A673 (cell line): ENCODE measurements around the gene SLC22A17. TPM values are rescaled to one million over a fixed set of nuclear protein-coding genes. Genes with fewer than 3 reads are reported as not detected.

ENCODE experiments used
- BruUV-seq: library from RNA; stranded (reverse); fragments of 400-500 nt; replicated peaks from 2 replicates; lab custom pipeline; 2021; lab: Mats Ljungman, UMichigan
- CTCF ChIA-PET: fragments of 300-600 bp; sonication (Branson Sonifier 250); formaldehyde crosslinking; loops from one replicate; lab custom pipeline; 2022; ENCODE audit warnings: antibody characterized with exemption; lab: Charles Lee
- POLR2A ChIA-PET: fragments of 300-600 bp; sonication (Branson Sonifier 250); formaldehyde crosslinking; loops from one replicate; lab custom pipeline; 2022; ENCODE audit warnings: antibody characterized with exemption; ENCODE audit not compliant: low non-redundant PET; lab: Charles Lee
- DNase-seq: peaks from one replicate; pipeline ENCODE4 v3.0.0-alpha.2; 2015; ENCODE audit warnings: low spot score
- H3K27ac ChIP-seq: fragments of 200-600 bp; sonication (generic); 2 replicates; pipeline ENCODE4 v1.5.1; 2016; ENCODE audit warnings: mixed run types, low read depth, mild to moderate bottlenecking, mixed read lengths, antibody characterized with exemption, low read length; ENCODE audit not compliant: poor library complexity, severe bottlenecking
- H3K27me3 ChIP-seq: fragments of 200-600 bp; sonication (generic); replicated peaks from 2 replicates; pipeline ENCODE4 v1.6.1; 2017; ENCODE audit warnings: mixed run types, low read depth, mild to moderate bottlenecking, mixed read lengths, antibody characterized with exemption, low read length; ENCODE audit not compliant: insufficient read depth, poor library complexity
- H3K36me3 ChIP-seq: fragments of 200-600 bp; sonication (generic); 2 replicates; pipeline ENCODE4 v1.6.1; 2016; ENCODE audit warnings: mixed run types, mild to moderate bottlenecking, mixed read lengths, antibody characterized with exemption, low read length; ENCODE audit not compliant: insufficient read depth, poor library complexity, severe bottlenecking
- H3K4me1 ChIP-seq: fragments of 200-600 bp; sonication (generic); 2 replicates; pipeline ENCODE4 v1.6.1; 2017; ENCODE audit warnings: mixed run types, mild to moderate bottlenecking, mixed read lengths, antibody characterized with exemption, low read length; ENCODE audit not compliant: insufficient read depth, poor library complexity, severe bottlenecking
- H3K4me3 ChIP-seq: fragments of 200-600 bp; sonication (generic); 2 replicates; pipeline ENCODE4 v1.5.1; 2016; ENCODE audit warnings: low read depth, mixed run types, mild to moderate bottlenecking, mixed read lengths, low read length; ENCODE audit not compliant: poor library complexity, severe bottlenecking
- H3K9me3 ChIP-seq: fragments of 200-600 bp; sonication (generic); 2 replicates; pipeline ENCODE4 v1.6.1; 2016; ENCODE audit warnings: mixed run types, low read depth, mild to moderate bottlenecking, mixed read lengths, antibody characterized with exemption, low read length; ENCODE audit not compliant: poor library complexity, severe bottlenecking
- EZH2 ChIP-seq: fragments of 200-600 bp; sonication (generic); IDR thresholded peaks from 2 replicates; pipeline ENCODE4 v1.6.1; 2017; ENCODE audit warnings: borderline replicate concordance, low read depth, mild to moderate bottlenecking, mixed read lengths, antibody characterized with exemption, low read length; ENCODE audit not compliant: poor library complexity, severe bottlenecking
- intact Hi-C: fragments of 100-400 bp; cut with micrococcal nuclease; formaldehyde crosslinking; loops from one replicate; pipeline ENCODE4 v1.10.0; 2022; ENCODE audit not compliant: unreplicated experiment
- total RNA-seq: library from RNA; stranded (reverse); gene quantifications from 2 replicates; pipeline ENCODE4 v1.2.3, GENCODE V29; 2021
- TF ChIP-seq, protein P1 (sequence below): fragments of 300-800, 200-600 bp; sonication (generic); conservative IDR thresholded peaks from 2 replicates; pipeline ENCODE4 v1.5.1; 2017; ENCODE audit warnings: low read depth, mild to moderate bottlenecking, antibody characterized with exemption, low read length, moderate library complexity, mixed read lengths

The SLC22A17 gene
- total RNA-seq, 1 experiment from 2014 or later: 23.0 TPM

DNA sequence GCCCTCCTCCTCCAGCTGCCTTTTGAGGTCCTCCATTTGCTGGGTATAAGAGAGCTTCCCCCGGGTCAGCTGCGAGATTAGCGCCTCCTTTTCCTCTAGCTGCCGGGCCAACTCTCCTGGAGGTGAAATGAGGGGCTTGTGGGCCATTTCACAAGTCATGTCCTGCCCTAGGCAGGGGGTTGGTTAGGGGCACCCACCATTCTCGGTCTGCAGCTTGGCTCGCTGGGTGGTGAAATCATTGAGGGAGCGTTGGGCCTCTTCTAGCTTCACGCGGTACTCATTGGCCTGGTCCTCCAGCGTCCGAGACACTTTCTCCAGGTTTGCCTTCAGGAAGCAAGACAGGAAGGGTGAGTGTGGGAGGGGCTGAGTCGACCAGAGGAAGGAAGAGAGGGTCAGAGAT is 36.7 kb upstream of the SLC22A17 start:
- TF ChIP-seq, protein P1, sequence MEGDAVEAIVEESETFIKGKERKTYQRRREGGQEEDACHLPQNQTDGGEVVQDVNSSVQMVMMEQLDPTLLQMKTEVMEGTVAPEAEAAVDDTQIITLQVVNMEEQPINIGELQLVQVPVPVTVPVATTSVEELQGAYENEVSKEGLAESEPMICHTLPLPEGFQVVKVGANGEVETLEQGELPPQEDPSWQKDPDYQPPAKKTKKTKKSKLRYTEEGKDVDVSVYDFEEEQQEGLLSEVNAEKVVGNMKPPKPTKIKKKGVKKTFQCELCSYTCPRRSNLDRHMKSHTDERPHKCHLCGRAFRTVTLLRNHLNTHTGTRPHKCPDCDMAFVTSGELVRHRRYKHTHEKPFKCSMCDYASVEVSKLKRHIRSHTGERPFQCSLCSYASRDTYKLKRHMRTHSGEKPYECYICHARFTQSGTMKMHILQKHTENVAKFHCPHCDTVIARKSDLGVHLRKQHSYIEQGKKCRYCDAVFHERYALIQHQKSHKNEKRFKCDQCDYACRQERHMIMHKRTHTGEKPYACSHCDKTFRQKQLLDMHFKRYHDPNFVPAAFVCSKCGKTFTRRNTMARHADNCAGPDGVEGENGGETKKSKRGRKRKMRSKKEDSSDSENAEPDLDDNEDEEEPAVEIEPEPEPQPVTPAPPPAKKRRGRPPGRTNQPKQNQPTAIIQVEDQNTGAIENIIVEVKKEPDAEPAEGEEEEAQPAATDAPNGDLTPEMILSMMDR: no peak
- TF ChIP-seq EZH2: no peak
- Histone ChIP-seq H3K36me3 (no peaks in the 10 kb centered on the region), H3K27me3 (peaks cover 9% of the 10 kb centered on the region), H3K9me3 (no peaks in the 10 kb centered on the region), H3K27ac (no peak overlapping the region), H3K4me1 (no peaks in the 10 kb centered on the region), H3K4me3 (no peak overlapping the region)
- DNase-seq: no peak
- CTCF ChIA-PET: no interaction called here
- POLR2A ChIA-PET: no interaction called here
- intact Hi-C loops: no loop called here
- no TSS peak for BruUV-seq

DNA sequence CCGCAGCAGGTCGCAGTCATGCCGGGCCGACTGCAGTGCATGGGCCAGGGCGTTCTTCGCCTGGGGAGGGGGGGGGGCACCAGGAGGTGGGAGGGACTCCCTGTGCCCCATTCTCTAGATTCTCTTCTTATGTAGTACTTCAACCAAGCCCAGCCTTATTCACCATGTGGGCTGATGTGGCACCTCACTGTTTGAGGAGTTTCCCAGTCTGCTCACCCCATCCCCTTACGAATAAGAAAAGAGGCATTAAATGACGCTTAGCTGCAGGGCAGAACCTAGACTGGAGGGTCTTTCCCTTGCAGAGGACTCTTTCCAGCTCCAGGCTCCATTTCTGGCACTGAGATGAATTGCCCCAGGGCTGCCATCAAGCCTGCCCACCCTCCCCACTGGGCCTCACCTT is 36.3 kb upstream of the SLC22A17 start:
- CTCF ChIA-PET: interaction anchor here (0.9 kb wide), 1 partner anchor 9 kb away, joined by 3 read pairs; no protein-coding TSS in a partner anchor
- DNase-seq: no peak
- Histone ChIP-seq H3K4me3 (no peak overlapping the region), H3K9me3 (no peaks in the 10 kb centered on the region), H3K27ac (no peak overlapping the region), H3K27me3 (peaks cover 9% of the 10 kb centered on the region), H3K36me3 (no peaks in the 10 kb centered on the region), H3K4me1 (no peaks in the 10 kb centered on the region)
- POLR2A ChIA-PET: no interaction called here
- TF ChIP-seq EZH2: no peak
- TF ChIP-seq, protein P1: no peak
- intact Hi-C loops: no loop called here
- no TSS peak for BruUV-seq

DNA sequence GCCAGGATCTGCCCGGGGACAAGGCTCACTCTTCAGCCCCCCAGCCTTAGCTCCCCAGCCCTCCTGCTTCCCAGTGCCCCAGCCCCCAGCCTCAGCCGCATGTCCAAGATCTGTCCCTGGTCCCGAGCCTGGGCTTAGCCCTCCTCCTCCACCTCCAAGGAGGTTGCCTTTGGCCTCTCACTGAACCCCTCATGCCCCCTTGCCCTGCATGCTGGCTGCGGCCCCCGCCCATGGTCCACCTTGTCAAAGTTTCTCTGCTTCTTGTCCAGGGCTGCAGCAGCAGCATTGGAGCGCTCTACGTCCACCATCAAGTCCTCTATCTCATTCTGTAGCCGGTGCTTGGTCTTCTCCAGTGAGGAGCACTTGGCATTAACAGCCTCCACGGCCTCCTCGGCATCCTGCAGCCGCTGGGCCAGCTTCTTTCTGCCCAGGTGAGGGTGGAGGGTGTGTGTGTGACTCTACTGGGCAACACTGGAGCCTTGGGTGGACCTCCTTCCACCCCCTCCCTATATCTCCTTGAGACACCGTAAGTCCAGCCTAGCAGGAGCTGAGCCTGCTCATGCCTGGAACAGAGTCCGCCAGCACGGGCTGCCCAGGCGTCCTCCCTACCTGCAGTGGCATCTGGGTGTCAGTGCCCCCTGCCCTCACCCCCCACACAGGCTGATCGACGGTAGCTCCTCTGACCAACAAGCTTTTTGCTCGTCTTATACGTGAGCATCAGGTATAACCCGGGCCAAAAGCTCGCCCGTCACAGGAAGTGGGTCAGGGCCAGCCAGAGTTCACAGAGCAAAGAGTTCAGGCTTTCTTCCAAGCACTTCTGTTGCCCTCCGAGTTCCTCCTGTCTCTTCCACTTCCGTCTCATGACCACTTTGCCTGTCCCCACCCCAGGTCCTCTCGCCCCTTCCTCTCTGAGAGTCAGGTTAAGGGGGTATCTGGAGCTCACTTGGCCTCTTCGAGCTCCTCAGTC is 35.5 kb upstream of the SLC22A17 start:
- H3K36me3 ChIP-seq: no peaks in the 10 kb centered on the region
- H3K9me3 ChIP-seq: no peaks in the 10 kb centered on the region
- TF ChIP-seq, protein P1: no peak
- no peak for TF ChIP-seq EZH2
- CTCF ChIA-PET: interaction anchor here (0.9 kb wide), 1 partner anchor 8 kb away, joined by 3 read pairs; no protein-coding TSS in a partner anchor
- H3K4me1 ChIP-seq: no peaks in the 10 kb centered on the region
- H3K27me3 ChIP-seq: peaks cover 9% of the 10 kb centered on the region
- intact Hi-C loops: no loop called here
- BruUV-seq: no TSS peak
- POLR2A ChIA-PET: interaction anchor here (0.6 kb wide), 1 partner anchor 382 kb away, joined by 3 read pairs; no protein-coding TSS in a partner anchor
- H3K4me3 ChIP-seq: no peak overlapping the region
- no peak overlapping the region for H3K27ac ChIP-seq
- no peak for DNase-seq
